SH-SY5Y (cell line): Measurements from ENCODE around the gene CMTM2.

Experiments
- GATA2 ChIP-seq: IDR thresholded peaks from 2 replicates; pipeline ENCODE4 v1.6.1; 2011; ENCODE audit warnings: mild to moderate bottlenecking, low read depth, low read length
- GATA3 ChIP-seq: IDR thresholded peaks from 2 replicates; pipeline ENCODE4 v1.6.1; 2011; ENCODE audit warnings: low read depth, mild to moderate bottlenecking, low read length, moderate library complexity

DNA sequence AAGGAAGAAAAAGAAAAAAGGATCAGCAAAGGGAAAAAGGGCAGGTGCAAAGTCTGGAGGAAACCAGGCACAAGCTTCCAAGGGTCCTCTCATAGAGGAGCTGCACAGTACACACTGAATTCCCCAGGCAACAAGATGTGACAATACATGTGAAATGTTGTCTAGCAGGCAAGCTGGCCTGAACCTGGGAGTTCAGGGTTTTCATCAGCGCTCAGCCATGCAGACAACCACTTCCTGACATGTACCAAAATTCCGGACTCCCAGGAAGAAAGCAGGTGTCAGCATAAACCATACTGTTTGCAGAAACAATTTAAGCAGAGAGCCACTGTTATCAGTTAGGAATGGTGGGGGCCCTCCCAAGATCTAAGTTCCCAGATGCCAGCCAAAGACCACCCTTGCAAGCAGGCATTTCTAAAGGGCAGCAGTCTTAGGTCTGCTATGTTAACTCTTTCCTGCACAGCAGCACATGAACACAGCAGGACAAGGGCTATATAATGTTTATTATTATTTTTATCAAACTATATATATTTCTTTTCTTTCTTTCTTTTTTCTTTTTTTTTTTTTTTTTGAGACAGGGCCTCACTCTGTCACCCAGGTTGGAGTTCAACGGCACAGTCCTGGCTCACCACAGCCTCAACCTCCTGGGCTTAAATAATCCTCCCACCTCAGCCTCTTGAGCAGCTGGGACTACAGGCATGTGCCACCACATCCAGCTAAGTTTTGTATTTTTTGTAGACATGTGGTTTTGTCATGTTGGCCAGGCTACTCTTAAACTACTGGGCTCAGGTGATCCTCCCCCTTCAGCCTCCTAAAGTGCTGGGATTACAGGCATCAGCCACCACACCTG lies 39.4 kb upstream of the CMTM2 start:
- TF ChIP-seq GATA2 (no peak), GATA3 (no peak)
